Measurements from ENCODE around the gene PARD3. TPM values are rescaled to one million over a fixed set of nuclear protein-coding genes. Genes with fewer than 3 reads are reported as not detected.

Gene PARD3
- total and polyA plus RNA-seq, 2 experiments from 2014 or later, result 47.2 to 59.7 TPM

GRCh38 chr10:34408956-34409355 lies 406.1 kb downstream of the PARD3 start:
- 88% methylated on average over 3 of the region's 3 CpGs for WGBS (ENCODE audit: low lambda C conversion rate, missing lambda C conversion rate)
- Histone ChIP-seq H3K27ac (no peak overlapping the region), H3K9me3 (ENCODE audit: low read depth) (no peaks in the 10 kb centered on the region), H3K4me3 (no peak overlapping the region), H3K4me2 (no peak overlapping the region), H3K36me3 (replicated peaks; ENCODE audit: insufficient read depth, low read depth) (no peaks in the 10 kb centered on the region), H3K9me2 (replicated peaks; ENCODE audit: insufficient read depth) (no peaks in the 10 kb centered on the region), H3K27me3 (no peaks in the 10 kb centered on the region), H3K4me1 (ENCODE audit: insufficient read depth) (no peaks in the 10 kb centered on the region), H3K79me2 (no peaks in the 10 kb centered on the region), H4K20me1 (ENCODE audit: insufficient read depth, poor library complexity, severe bottlenecking) (no peaks in the 10 kb centered on the region), H2AFZ (no peak overlapping the region)
- TF ChIP-seq EZH2phosphoT487 (IDR thresholded peaks at IDR 0.05; ENCODE audit: low read depth, severe bottlenecking, unreplicated experiment), result no peak
- no peak for TF ChIP-seq EZH2 (IDR thresholded peaks at IDR 0.05; ENCODE audit: borderline replicate concordance)
- no peak for TF ChIP-seq CTCF (IDR thresholded peaks at IDR 0.05; ENCODE audit: poor library complexity)
- DNase-seq (ENCODE audit: low spot score), result no peak

GRCh38 chr10:34408381-34408780 lies 406.7 kb downstream of the PARD3 start:
- no peaks in the 10 kb centered on the region for H3K9me3 ChIP-seq (ENCODE audit: low read depth)
- TF ChIP-seq CTCF (IDR thresholded peaks at IDR 0.05; ENCODE audit: poor library complexity) (no peak), EZH2phosphoT487 (IDR thresholded peaks at IDR 0.05; ENCODE audit: low read depth, severe bottlenecking, unreplicated experiment) (no peak), EZH2 (IDR thresholded peaks at IDR 0.05; ENCODE audit: borderline replicate concordance) (no peak)
- 75% methylated on average over 2 of the region's 2 CpGs for WGBS (ENCODE audit: low lambda C conversion rate, missing lambda C conversion rate)

GRCh38 chr10:34407324-34407805 lies 407.7 kb downstream of the PARD3 start:
- no peak for DNase-seq (ENCODE audit: low spot score)
- WGBS (ENCODE audit: low lambda C conversion rate, missing lambda C conversion rate), result 82% methylated on average over 7 of the region's 7 CpGs
- Histone ChIP-seq H3K4me1 (ENCODE audit: insufficient read depth) (no peaks in the 10 kb centered on the region), H3K4me3 (no peak overlapping the region), H3K27ac (no peak overlapping the region), H3K4me2 (no peak overlapping the region), H3K9me2 (replicated peaks; ENCODE audit: insufficient read depth) (no peaks in the 10 kb centered on the region), H3K36me3 (replicated peaks; ENCODE audit: insufficient read depth, low read depth) (no peaks in the 10 kb centered on the region), H4K20me1 (ENCODE audit: insufficient read depth, poor library complexity, severe bottlenecking) (no peaks in the 10 kb centered on the region), H2AFZ (no peak overlapping the region), H3K79me2 (no peaks in the 10 kb centered on the region), H3K27me3 (no peaks in the 10 kb centered on the region), H3K9me3 (ENCODE audit: low read depth) (no peaks in the 10 kb centered on the region)
- TF ChIP-seq EZH2phosphoT487 (IDR thresholded peaks at IDR 0.05; ENCODE audit: low read depth, severe bottlenecking, unreplicated experiment), result no peak
- no peak for TF ChIP-seq CTCF (IDR thresholded peaks at IDR 0.05; ENCODE audit: poor library complexity)
- TF ChIP-seq EZH2 (IDR thresholded peaks at IDR 0.05; ENCODE audit: borderline replicate concordance), result no peak

More at GRCh38 chr10:34408381-34408780, 406.7 kb downstream of the PARD3 start:
- Histone ChIP-seq H3K4me2 (no peak overlapping the region), H3K4me3 (no peak overlapping the region), H4K20me1 (ENCODE audit: insufficient read depth, poor library complexity, severe bottlenecking) (no peaks in the 10 kb centered on the region), H3K27me3 (no peaks in the 10 kb centered on the region), H2AFZ (no peak overlapping the region), H3K36me3 (replicated peaks; ENCODE audit: insufficient read depth, low read depth) (no peaks in the 10 kb centered on the region), H3K9me2 (replicated peaks; ENCODE audit: insufficient read depth) (no peaks in the 10 kb centered on the region), H3K27ac (no peak overlapping the region), H3K4me1 (ENCODE audit: insufficient read depth) (no peaks in the 10 kb centered on the region), H3K79me2 (no peaks in the 10 kb centered on the region)
- no peak for DNase-seq (ENCODE audit: low spot score)
